GM19023 (cell line): ENCODE results near the gene LBH.
"Not testable (repeated sequence)": the region's sequence is repeated elsewhere in the genome, so short reads cannot be mapped to it uniquely, and the experiment has no call there.

Experiments
- ATAC-seq: cut with Tn5 transposase; IDR thresholded peaks from one replicate; pipeline ENCODE4 v1.9.1; 2021; ENCODE audit warnings: mild to moderate bottlenecking, moderate library complexity; ENCODE audit not compliant: unreplicated experiment

Gene LBH

DNA sequence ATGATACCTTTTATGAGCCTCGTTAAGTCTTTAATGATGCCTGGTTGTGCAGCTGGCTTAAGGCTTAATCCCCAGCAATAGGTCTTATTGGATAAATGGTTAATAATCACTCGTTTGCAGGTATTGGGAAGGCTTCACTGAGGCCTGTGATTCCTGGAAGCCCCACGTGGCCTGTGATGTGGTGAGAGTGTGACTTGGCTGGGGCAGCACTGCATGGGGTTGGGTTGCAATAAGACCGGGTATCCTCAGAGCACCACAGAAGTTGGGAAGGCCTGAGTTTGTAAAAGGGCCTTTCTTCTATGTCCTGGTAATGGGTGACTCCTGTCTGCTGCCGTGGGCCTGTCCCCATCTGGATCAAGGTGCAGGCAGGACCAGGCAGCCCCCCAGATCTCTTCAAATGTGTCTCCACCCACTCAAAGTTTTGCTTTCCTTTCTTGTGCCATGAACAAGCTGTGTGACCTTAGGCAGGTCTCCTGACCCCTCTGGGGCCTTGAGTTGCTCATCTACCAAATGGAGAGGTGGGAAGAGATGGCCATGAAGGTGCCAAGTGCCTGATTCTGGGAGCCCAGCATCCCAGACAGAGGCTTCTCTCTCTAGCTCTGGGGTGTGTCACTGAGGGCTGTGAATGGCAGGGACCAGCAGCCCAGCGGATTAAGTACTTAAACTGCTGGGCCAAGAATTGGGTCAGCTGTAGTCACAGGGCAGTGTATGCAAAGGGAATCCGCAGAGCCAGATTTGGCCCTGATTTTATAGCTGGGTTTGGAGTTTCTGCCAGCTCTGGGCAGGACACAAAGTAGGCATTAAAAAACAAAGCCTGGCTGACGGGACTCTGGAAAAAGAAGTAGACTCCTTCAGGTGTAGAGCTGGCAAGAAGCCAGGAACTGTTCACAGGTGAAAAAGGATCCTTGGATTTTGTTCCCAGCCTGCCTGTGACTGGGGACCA lies 24.4 kb downstream of the LBH start:
- ATAC-seq, result no peak

DNA sequence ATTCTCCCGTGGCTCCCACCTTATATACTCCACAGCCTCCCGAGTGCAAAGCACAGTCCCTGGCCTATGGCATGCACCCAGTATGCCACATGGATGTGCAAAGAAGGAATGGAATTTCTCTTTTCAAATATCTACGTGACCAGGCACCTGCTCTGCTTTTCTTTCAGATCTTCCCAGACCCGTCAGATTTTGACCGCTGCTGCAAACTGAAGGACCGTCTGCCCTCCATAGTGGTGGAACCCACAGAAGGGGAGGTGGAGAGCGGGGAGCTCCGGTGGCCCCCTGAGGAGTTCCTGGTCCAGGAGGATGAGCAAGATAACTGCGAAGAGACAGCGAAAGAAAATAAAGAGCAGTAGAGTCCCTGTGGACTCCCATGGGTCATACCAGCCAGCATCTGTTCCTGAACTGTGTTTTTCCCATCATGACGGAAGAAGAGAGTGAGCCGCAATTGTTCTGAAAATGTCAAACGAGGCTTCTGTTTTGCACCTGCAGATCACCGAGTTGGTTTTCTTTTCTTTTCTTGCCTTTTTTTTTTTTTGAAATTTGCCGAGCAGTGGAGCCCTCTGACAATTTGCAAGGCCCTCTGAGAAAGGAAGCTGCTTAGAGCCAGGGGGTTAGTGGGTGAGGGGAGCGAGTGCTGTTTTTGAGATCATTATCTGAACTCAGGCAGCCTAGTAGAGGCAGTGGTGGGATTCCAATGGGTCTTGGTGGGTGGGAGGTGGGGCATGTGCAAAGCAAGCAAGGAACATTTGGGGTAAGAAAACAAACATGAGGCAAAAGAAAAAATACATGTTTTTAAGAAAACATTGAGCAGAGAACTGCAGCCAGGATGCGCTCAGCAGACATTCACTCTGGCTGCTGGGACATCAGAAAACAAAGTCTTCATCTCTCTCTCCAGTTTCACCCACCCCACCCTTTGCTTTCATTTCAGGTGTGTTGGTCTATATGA lies 26.2 kb downstream of the LBH start:
- ATAC-seq, result no peak

DNA sequence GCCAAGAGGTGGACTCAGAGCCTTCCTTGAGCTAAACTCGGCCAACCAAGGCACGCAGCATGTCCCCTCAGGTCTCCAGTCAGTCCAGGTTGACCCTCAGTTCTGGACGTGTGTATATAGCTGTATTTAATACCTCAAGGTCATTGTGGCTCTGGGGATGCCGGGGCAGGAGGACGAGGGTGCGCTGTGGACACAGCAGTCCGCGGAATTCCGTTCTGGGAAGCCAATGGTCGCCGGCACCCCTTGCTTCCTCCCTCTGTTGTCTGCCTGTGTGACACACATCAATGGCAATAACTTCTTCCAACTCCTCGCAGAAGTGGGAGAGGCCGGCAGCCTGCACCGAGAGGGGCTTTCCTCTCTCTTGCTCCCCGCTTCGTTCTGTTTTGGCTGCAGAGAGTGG lies 27.7 kb downstream of the LBH start:
- ATAC-seq, result no peak

DNA sequence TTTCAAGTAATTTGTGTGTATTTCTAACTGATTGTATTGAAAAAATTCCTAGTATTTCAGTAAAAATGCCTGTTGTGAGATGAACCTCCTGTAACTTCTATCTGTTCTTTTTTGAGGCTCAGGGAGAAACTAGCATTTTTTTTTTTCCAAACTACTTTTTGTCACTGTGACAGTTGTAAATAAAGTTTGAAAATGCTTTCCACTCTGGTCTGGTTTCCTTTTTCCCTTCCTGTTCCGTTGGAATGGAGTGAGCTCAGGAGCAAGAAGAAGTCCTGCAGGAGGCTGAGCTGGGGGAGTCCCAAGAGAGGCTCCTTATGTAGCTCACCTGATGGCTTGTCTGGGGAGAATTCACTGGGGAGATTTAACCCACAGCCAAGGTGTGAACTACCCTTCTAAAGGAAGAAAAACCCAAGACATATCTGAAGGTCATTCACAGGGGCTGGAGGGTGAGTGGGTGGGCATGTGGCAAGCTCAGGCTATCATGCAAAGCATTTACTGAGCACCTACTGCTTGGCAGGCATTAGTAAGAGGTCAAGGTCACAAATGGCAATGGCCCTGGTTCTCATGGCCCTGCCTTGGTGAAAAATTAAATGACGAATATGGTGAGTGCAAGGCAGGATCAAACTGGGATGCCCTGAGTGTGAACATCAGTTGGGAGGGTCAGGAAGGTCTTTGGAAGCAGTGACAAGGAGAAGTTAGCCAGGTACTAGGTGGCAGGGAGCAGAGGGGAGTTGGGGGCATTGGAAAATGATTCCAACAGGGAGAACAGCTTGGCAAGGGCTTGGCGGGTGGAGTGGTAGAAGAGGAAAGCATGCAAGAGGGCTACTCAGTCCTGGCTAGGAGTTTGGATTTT lies 28.7 kb downstream of the LBH start:
- ATAC-seq, result no peak

DNA sequence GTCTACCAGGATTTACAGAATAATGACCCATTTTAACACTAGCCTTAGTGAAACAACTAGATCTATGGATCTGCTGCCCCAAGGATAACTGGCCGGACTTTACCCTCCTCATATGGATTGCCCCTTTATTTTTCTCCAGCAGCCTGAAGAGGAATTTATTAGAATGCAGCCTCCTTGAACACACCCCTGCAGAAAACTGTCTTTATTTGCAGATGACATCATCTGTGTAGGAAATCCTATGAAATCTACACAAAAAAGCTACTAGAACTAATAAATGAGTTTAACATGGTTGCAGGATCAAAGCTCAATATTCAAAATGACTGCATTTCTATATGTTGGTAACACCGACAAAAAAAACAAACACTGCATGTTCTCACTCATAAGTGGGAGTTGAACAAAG lies 29.6 kb downstream of the LBH start:
- no peak for ATAC-seq

DNA sequence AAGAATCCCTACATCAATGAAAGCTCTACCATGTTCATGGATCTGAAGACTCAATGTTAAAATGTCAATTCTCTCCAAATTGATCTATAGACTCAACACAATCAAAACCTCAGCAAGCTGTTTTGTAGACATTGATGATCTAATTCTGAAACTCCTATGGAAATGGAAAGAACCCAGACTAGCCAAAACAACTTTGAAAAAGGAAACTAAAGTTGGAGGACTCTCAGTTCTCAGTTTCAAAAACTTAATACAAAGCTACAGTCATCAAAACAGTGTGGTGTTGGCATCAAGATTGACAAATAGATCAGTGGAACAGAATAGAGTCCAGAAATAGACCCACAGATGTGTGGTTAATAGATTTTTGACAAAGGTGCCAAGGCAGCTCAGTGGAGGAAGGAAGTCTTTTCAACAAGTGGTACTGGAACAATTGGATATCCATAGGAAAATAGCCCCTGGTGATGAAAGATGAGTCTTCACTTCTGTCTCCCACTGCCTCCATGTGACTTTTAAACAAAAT lies 30.4 kb downstream of the LBH start:
- no peak for ATAC-seq

DNA sequence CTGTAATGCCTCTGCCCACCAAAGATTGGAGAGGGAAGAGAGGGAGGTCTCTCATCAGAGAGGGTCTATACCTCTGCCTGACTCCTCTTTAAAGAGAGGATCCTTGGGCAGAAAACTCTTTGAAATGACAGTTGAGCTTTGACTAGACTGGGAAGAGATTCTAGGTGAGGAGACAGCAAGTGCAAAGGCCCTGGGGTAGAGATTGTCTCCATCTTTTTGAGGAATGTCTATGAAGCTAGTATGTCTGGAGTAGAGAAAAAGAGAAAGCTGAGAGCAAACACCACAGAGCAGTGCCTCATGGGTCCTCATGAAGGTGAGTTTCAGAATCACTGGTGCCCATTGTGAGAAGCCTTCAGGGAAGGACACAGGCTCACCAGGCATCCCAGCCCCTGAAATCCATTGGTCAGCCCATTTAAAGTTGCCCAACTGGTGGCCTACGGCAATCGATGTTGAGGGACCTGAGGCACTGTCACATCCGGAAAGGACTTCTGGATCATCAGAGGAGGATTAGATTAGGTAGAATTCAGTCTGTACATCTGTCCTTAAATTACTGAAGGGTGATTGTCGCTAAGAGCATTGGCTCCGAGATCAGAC lies 31.5 kb downstream of the LBH start:
- no peak for ATAC-seq

DNA sequence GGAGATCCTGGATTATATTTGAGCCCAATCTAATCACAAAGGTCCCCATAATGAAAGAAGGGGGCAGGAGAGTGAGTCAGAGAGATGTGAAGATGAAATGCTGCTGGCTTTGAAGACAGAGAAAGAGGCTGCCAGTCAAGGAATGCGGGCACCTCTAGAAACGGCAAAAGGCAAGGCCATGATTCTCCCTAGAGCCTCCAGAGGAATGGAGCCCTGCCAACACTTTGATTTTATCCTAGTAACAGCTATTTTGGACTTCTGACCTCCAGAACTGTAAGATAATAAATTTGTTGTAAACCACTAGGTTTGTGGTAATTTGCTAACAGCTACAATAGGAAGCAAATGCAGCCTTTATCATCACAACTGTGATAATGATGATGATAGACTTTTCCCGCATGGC lies 32.9 kb downstream of the LBH start:
- ATAC-seq, result no peak

DNA sequence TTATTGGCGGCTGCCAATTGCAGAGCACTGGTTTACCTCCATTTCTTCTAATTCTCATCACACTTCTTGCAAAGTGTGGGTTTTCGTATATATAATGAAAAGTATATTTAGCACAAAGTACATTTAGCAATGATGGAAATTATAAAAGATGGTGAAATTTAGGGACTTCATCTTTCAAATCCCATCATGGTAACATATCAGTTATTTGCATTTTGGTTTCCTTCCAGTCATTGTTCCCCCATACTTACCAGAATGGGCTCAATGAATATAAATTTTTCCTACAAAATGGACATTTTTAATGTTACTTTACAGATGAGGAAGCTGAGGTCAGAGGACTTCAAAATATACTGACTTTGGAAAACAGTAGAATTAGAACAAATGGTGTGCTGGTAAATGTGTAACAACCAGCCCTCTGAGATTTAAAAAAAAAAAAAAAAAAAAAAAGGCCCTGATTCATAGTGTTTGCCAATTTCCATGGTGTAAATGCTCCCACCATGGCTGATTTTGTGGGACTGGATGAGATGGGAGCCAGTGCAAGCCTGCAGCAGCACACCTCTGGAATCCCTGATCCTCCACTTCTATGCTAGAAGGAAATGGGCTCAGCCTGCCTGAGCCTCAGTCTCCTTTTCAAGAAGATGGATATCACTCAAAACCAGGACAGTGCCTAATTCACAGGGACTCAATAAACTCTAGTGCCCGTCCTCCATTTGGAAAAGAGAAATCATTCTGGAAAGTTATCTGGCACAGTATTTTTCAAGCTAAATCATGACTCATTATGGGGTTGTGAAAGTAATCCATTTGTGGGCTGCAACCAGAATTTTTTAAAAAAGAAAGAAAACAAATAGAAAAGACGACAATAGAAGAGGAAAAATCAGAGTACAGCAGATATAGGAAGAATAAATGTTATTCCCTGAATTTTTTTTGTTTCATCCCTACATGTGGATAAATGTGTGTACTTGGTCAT lies 34.0 kb downstream of the LBH start:
- no peak for ATAC-seq

DNA sequence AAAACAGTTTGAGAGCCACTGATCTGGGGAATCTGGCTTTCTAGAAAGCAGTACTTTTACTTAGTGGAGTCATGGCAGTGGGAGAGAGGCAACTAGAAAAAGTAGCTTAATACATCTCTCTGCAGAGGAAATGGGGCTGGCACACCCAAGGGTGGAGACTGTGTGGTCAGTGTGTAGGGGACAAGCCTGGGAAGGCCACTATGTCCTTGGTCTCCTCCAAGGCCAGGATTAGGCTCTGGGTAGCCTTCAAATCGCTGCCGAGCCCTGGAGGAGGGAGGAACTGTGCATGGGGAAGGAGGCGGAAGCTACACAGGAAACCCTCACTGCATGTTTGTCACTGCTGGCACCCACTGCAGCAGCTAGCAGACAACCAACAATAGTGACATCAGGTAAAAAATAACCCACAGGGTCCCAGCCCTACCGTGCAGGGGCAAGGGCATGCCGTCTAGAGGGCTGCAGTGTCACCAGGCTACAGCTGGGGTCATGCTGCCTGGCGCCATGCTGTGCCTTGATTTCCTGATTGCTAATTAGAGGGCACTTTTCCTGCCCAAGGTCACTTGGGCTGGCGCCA lies 34.8 kb downstream of the LBH start:
- no peak for ATAC-seq

DNA sequence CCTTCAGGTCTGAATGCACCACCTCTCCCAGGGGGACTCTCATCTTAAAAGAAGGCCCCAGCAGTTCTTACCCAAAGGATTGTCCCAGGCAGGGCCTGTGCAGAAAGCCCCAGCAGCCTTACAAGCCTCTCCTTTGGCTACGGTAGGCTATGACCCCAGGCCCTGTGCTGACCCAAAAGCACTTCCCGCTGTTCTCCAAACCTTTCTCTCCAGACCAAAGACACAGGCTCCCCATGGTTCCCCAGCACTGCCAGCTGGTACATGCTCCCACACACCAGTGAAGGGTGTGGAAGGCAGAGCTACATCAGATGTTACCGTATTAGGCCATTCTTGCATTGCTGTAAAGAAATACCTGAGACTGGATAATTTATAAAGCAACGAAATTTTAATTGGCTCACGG lies 35.4 kb downstream of the LBH start:
- no peak for ATAC-seq

DNA sequence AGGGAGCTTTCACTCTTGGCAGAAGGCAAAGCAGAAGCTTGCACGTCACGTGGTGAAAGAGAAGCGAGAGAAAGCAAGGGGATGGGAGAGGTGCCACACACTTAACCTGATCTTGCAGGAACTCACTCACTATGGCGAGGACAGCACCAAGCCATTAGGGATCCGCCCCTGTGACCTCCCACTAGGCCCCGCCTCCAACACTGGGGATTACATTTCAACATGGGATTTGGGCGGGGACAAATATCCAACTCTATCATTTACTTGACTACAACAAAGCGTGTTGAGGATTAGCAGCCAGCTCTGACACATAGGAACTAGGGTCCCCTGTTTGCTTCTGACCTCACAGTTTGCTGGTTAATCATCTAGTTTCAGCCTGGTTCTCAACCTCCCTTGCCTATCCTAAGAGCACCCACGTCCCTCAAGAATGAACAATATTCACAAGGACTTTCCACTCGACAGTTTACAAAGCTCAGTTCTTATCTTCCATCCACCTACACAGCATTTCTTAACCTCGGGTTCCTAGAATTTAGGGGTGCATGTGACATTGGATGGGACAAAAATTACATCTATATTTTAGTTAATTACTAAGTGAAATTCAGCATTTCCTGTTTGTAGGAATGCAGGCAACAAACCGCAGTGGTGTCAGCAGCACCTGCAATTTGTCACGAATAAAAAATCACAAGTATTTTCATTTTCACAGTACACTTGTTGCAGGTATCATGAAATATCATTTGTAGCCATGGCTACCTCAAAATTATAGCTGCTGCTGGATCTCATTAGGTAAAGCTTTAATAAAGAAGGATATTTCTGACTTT lies 36.0 kb downstream of the LBH start:
- ATAC-seq, result no peak

DNA sequence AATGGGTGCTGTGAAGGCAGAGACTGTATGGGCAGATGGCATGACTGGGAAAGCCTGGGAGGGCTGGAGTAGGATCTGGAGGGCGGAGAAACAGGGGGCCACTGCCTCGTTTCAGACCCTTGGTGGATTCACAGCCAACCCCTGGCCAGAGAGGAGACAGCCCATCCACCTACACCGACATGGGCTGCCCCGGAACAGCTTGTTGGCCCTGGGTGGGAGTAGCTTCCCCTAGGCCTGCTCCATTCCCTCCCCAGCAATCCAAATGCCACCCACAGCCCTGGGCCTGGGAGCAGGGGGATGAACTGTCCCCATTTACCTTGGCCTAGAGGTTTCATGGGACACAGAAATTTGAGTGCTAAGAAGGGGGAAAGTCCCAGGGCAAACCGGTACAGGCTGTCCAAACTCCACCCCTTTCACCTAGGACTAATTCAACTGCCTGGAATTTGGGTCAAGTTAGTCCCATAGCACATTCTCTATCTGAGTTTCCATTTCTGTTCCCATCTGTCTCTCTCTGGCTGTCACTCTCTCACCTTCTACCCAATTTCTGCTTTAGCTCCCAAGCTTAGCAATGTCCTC lies 37.0 kb downstream of the LBH start:
- no peak for ATAC-seq

DNA sequence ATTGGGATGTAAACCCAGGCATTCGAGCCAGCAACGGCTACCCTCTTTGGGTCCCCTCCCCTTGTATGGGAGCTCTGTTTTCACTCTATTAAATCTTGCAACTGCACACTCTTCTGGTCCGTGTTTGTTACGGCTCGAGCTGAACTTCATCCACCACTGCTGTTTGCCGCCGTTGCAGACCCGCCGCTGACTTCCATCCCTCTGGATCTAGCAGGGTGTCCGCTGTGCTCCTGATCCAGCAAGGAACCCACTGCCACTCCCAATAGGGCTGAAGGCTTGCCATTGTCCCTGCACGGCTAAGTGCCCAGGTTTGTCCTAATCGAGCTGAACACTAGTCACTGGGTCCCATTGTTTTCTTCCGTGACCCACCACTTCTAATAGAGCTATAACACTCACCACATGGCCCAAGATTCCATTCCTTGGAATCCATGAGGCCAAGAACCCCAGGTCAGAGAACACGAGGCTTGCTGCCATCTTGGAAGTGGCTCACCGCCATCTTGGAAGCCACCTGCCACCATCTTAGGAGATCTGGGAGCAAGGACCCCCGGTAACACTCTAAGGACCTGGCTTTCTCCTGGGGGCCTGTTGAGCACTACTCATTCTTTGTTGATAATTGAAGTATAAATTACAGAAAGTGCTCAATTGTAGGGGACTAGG lies 37.9 kb downstream of the LBH start:
- ATAC-seq, result not testable (repeated sequence)

DNA sequence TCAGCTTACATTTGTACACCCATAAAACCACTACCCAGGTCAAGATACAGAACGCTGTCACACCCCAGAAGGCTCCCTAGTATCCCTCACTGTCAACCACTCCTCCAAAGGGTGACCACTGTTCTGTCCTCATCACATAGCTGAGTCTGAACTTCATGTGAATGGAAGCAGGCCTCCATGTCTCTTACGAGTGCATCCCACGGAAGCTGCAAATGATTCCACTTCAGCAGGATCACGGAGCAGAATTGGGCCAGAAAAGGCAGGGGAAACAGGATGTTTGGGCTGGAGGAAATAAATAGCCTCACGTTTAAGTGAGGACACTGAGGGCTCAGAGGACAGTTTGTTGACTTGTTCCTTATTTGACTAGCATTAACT lies 38.4 kb downstream of the LBH start:
- no peak for ATAC-seq

DNA sequence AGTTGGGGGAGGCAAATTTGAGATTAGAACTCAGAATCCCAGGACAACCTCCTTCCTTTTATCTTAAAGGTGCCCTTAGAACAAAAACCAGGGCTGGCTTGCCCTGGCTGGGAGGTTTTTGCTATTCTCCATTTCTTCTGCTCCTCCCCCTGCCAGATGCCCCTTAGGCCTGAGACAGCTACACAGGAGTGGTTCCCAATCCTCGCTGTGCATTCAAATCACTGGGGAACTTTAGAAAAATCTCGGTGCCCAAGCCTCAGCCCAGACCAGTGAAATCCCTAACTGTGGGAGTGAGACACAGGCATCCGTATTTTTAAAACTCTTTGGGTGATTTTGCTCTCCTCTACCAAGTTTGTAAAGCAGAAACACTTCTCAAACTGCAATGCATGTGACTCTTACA lies 38.8 kb downstream of the LBH start:
- ATAC-seq, result no peak

DNA sequence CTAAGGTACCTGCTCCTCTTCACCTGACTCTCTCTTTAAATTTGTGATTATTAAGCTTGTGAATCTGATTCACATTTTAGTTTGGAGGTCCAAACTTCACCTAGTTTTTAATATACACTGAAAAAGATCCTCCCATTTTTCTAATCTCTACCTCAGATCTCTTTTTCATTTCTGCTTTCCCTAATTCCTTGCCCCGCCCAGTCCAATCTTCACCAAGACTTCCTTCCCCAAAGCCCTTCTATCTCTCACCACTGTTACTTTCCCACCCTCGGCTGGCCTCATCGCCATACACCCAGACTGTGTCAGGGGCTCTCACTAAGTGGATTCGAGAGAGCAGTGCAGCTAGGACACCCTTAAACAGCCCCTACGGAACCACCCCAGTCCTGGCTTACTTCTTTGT lies 40.0 kb downstream of the LBH start:
- ATAC-seq, result no peak
